ENCODE measurements around the gene MRPS26. TPM values are rescaled to one million over a fixed set of nuclear protein-coding genes. Genes with fewer than 3 reads are reported as not detected.

MRPS26 gene
- total and polyA plus RNA-seq, 4 donors, result 26.9 to 65.2 (median 40.3) TPM

DNA sequence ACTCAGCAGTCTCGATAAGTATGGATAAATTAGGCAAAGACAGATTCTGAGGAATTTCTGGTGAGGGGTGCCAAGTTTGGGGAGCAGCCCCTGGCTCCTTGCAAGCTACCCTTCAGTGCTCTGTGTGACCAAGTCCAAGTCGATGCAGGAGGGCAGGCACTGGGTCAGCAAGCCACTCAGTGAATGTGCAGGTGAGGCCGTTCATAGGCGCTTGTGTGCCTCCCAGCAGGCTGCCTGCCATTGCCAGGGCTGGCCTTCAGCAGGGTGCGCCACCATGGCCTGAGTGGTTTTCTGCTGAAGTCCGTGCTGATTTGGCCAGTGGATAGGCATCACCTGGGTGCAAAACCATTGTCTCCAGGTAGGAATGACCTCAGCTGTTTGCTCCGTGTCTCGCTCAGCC lies 5.8 kb upstream of the MRPS26 start:
- Histone ChIP-seq H3K36me3 (ENCODE audit: control insufficient read depth in 4 of 4, insufficient read depth in 3 of 4, low read depth in 1 of 4, low read length in 3 of 4) (peaks cover 0 to 22% (median 17%) of the 10 kb centered on the region in 4 donors), H3K4me3 (ENCODE audit: low read depth in 1 of 3, low read length in 3 of 3) (no peak overlapping the region), H3K4me1 (ENCODE audit: control insufficient read depth in 4 of 4, insufficient read depth in 4 of 4, low read length in 3 of 4) (peaks cover 5 to 35% (median 21%) of the 10 kb centered on the region in 4 donors), H3K27me3 (ENCODE audit: control insufficient read depth in 4 of 4, insufficient read depth in 4 of 4, low read length in 3 of 4) (no peaks in the 10 kb centered on the region), H3K27ac (ENCODE audit: low read depth in 1 of 2, low read length in 2 of 2) (no peak overlapping the region), H3K9ac (ENCODE audit: low read depth in 1 of 2, low read length in 2 of 2) (no peak overlapping the region), H3K9me3 (ENCODE audit: control insufficient read depth in 4 of 4, low read length in 3 of 4) (no peaks in the 10 kb centered on the region)
- TF ChIP-seq, protein P1, sequence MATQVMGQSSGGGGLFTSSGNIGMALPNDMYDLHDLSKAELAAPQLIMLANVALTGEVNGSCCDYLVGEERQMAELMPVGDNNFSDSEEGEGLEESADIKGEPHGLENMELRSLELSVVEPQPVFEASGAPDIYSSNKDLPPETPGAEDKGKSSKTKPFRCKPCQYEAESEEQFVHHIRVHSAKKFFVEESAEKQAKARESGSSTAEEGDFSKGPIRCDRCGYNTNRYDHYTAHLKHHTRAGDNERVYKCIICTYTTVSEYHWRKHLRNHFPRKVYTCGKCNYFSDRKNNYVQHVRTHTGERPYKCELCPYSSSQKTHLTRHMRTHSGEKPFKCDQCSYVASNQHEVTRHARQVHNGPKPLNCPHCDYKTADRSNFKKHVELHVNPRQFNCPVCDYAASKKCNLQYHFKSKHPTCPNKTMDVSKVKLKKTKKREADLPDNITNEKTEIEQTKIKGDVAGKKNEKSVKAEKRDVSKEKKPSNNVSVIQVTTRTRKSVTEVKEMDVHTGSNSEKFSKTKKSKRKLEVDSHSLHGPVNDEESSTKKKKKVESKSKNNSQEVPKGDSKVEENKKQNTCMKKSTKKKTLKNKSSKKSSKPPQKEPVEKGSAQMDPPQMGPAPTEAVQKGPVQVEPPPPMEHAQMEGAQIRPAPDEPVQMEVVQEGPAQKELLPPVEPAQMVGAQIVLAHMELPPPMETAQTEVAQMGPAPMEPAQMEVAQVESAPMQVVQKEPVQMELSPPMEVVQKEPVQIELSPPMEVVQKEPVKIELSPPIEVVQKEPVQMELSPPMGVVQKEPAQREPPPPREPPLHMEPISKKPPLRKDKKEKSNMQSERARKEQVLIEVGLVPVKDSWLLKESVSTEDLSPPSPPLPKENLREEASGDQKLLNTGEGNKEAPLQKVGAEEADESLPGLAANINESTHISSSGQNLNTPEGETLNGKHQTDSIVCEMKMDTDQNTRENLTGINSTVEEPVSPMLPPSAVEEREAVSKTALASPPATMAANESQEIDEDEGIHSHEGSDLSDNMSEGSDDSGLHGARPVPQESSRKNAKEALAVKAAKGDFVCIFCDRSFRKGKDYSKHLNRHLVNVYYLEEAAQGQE (IDR thresholded peaks at IDR 0.05), result no peak
- TF ChIP-seq, protein P2, sequence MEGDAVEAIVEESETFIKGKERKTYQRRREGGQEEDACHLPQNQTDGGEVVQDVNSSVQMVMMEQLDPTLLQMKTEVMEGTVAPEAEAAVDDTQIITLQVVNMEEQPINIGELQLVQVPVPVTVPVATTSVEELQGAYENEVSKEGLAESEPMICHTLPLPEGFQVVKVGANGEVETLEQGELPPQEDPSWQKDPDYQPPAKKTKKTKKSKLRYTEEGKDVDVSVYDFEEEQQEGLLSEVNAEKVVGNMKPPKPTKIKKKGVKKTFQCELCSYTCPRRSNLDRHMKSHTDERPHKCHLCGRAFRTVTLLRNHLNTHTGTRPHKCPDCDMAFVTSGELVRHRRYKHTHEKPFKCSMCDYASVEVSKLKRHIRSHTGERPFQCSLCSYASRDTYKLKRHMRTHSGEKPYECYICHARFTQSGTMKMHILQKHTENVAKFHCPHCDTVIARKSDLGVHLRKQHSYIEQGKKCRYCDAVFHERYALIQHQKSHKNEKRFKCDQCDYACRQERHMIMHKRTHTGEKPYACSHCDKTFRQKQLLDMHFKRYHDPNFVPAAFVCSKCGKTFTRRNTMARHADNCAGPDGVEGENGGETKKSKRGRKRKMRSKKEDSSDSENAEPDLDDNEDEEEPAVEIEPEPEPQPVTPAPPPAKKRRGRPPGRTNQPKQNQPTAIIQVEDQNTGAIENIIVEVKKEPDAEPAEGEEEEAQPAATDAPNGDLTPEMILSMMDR (IDR thresholded peaks at IDR 0.05; ENCODE audit: low read depth, low read length, missing input control), result no peak
- TF ChIP-seq HNF4A (conservative IDR thresholded peaks at IDR 0.05) (no peak), NR2F2 (IDR thresholded peaks at IDR 0.05) (no peak), RAD21 (IDR thresholded peaks at IDR 0.05) (no peak), HNF4G (IDR thresholded peaks at IDR 0.05) (no peak), FOXA1 (IDR thresholded peaks at IDR 0.05) (no peak), FOXA2 (IDR thresholded peaks at IDR 0.05) (no peak), TAF1 (conservative IDR thresholded peaks at IDR 0.05) (no peak), JUND (IDR thresholded peaks at IDR 0.05) (no peak), GABPA (IDR thresholded peaks at IDR 0.05 in 1 of 2, conservative IDR thresholded peaks at IDR 0.05 in 1 of 2) (no peak)
- TF ChIP-seq, protein P3, sequence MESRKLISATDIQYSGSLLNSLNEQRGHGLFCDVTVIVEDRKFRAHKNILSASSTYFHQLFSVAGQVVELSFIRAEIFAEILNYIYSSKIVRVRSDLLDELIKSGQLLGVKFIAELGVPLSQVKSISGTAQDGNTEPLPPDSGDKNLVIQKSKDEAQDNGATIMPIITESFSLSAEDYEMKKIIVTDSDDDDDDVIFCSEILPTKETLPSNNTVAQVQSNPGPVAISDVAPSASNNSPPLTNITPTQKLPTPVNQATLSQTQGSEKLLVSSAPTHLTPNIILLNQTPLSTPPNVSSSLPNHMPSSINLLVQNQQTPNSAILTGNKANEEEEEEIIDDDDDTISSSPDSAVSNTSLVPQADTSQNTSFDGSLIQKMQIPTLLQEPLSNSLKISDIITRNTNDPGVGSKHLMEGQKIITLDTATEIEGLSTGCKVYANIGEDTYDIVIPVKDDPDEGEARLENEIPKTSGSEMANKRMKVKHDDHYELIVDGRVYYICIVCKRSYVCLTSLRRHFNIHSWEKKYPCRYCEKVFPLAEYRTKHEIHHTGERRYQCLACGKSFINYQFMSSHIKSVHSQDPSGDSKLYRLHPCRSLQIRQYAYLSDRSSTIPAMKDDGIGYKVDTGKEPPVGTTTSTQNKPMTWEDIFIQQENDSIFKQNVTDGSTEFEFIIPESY (IDR thresholded peaks at IDR 0.05), result no peak
- TF ChIP-seq, protein P4, sequence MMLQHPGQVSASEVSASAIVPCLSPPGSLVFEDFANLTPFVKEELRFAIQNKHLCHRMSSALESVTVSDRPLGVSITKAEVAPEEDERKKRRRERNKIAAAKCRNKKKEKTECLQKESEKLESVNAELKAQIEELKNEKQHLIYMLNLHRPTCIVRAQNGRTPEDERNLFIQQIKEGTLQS (IDR thresholded peaks at IDR 0.05), result no peak
- TF ChIP-seq, protein P5, sequence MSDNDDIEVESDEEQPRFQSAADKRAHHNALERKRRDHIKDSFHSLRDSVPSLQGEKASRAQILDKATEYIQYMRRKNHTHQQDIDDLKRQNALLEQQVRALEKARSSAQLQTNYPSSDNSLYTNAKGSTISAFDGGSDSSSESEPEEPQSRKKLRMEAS (IDR thresholded peaks at IDR 0.05), result no peak
- no peak for DNase-seq (ENCODE audit: low spot score)
- 96% methylated on average over 8 of the region's 8 CpGs for WGBS

DNA sequence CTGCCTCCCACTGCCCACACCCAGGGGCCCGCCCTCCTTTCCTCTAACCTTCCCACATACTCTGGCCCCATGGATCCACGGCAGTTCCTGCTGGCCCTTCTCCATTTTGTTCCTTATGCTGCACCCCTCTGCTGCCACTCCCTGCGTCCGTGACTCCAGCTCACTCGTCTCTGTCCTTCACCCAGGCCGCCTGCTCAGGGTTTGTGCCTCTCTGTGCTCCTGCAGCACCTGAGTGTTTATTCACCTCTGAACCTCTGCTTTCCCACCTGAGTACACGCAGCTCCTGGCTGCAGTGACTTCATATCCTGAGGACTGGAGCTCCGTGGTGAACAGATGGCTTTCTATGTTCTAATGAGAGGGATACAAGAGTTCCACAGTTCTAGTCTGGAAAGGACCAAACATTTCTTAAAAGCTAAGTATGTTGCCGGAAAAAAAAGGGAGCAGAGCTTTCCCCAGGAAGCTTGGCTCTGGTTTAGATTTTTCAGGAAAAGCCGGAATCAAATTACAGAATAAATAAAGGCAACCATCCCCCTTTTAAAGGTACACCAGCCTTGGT lies 3.9 kb upstream of the MRPS26 start:
- peak overlapping the region; percentile 8 to 47 (median 36) for H3K4me3 ChIP-seq (ENCODE audit: low read depth in 1 of 3, low read length in 3 of 3)
- TF ChIP-seq FOXA2 (IDR thresholded peaks at IDR 0.05) (peak; percentile 65), RXRA (IDR thresholded peaks at IDR 0.05) (no peak), GABPA (IDR thresholded peaks at IDR 0.05 in 1 of 2, conservative IDR thresholded peaks at IDR 0.05 in 1 of 2) (peak in 1 of 2 donors; percentile 69), SP1 (IDR thresholded peaks at IDR 0.05) (no peak), NR2F2 (IDR thresholded peaks at IDR 0.05) (no peak), HNF4A (conservative IDR thresholded peaks at IDR 0.05) (no peak), JUND (IDR thresholded peaks at IDR 0.05) (no peak), HNF4G (IDR thresholded peaks at IDR 0.05) (no peak), FOXA1 (IDR thresholded peaks at IDR 0.05) (peak; percentile 3), RAD21 (IDR thresholded peaks at IDR 0.05) (no peak), TAF1 (conservative IDR thresholded peaks at IDR 0.05) (peak; percentile 51), YY1 (IDR thresholded peaks at IDR 0.05) (no peak)
- TF ChIP-seq, protein P5 (IDR thresholded peaks at IDR 0.05), result no peak
- TF ChIP-seq, protein P2 (IDR thresholded peaks at IDR 0.05; ENCODE audit: low read depth, low read length, missing input control), result no peak
- TF ChIP-seq, protein P4 (IDR thresholded peaks at IDR 0.05), result no peak

More for the DNA sequence above, 3.9 kb upstream of the MRPS26 start:
- Histone ChIP-seq H3K9ac (ENCODE audit: low read depth in 1 of 2, low read length in 2 of 2) (peak overlapping the region; percentile 19 to 52), H3K4me1 (ENCODE audit: control insufficient read depth in 4 of 4, insufficient read depth in 4 of 4, low read length in 3 of 4) (peaks cover 5 to 39% (median 25%) of the 10 kb centered on the region in 4 donors), H3K27me3 (ENCODE audit: control insufficient read depth in 4 of 4, insufficient read depth in 4 of 4, low read length in 3 of 4) (no peaks in the 10 kb centered on the region), H3K27ac (ENCODE audit: low read depth in 1 of 2, low read length in 2 of 2) (peak overlapping the region; percentile 74 to 82), H3K36me3 (ENCODE audit: control insufficient read depth in 4 of 4, insufficient read depth in 3 of 4, low read depth in 1 of 4, low read length in 3 of 4) (peaks cover 0 to 11% (median 8%) of the 10 kb centered on the region in 4 donors), H3K9me3 (ENCODE audit: control insufficient read depth in 4 of 4, low read length in 3 of 4) (no peaks in the 10 kb centered on the region)
- DNase-seq (ENCODE audit: low spot score), result no peak
- WGBS, result 26% methylated on average over 10 of the region's 10 CpGs
